ENCODE results near the gene EML4. TPM values are rescaled to one million over a fixed set of nuclear protein-coding genes. Genes with fewer than 3 reads are reported as not detected.

EML4 gene
- total RNA-seq, 1 donor from 2014 or later: 95.8 TPM

- H3K4me1 Mint-ChIP-seq: peaks cover 69% of the 10 kb centered on the region
- TF ChIP-seq CTCF (IDR thresholded peaks at IDR 0.05): no peak
- ChIA-PET CTCF (interaction anchor here (0.7 to 4.6 kb wide), 5 partner anchors 17 to 330 kb away, joined by 3 to 32 read pairs (median 4); no protein-coding TSS in a partner anchor), POLR2A (no interaction called here)
- DNase-seq (no peak), ATAC-seq (ENCODE audit: low read depth) (no peak)
- no peaks in the 10 kb centered on the region for H3K9me3 Mint-ChIP-seq
- H3K4me3 Mint-ChIP-seq: no peak overlapping the region
- H3K27me3 Mint-ChIP-seq: no peaks in the 10 kb centered on the region
- peak overlapping the region; percentile 59 for H3K27ac Mint-ChIP-seq
- intact Hi-C loops (cut with micrococcal nuclease): loop anchor here (10.0 kb wide), 1 partner anchor 244 kb away; no protein-coding TSS in a partner anchor
- H3K36me3 Mint-ChIP-seq (ENCODE audit: low read depth): peaks cover 24% of the 10 kb centered on the region
Observed at GRCh38 chr2:42199002-42199401, 29.8 kb downstream of the EML4 start.

GRCh38 chr2:42199626-42200025, 30.5 kb downstream of the EML4 start:
- CTCF ChIA-PET: interaction anchor here (0.9 to 4.6 kb wide), 4 partner anchors 103 to 331 kb away, joined by 3 to 32 read pairs (median 5); no protein-coding TSS in a partner anchor
- no peak for DNase-seq
- ATAC-seq (ENCODE audit: low read depth): no peak
- peak overlapping the region; percentile 2 for H3K27ac Mint-ChIP-seq
- H3K9me3 Mint-ChIP-seq: no peaks in the 10 kb centered on the region
- no peak for TF ChIP-seq CTCF (IDR thresholded peaks at IDR 0.05)
- POLR2A ChIA-PET: no interaction called here
- H3K4me1 Mint-ChIP-seq: peaks cover 68% of the 10 kb centered on the region
- no peaks in the 10 kb centered on the region for H3K27me3 Mint-ChIP-seq
- no peak overlapping the region for H3K4me3 Mint-ChIP-seq
- peaks cover 21% of the 10 kb centered on the region for H3K36me3 Mint-ChIP-seq (ENCODE audit: low read depth)
- intact Hi-C loops (cut with micrococcal nuclease): loop anchor here (10.0 kb wide), 1 partner anchor 245 kb away; no protein-coding TSS in a partner anchor

- H3K9me3 Mint-ChIP-seq: no peaks in the 10 kb centered on the region
- no peak for ATAC-seq (ENCODE audit: low read depth)
- no peak overlapping the region for H3K4me3 Mint-ChIP-seq
- H3K36me3 Mint-ChIP-seq (ENCODE audit: low read depth): peaks cover 17% of the 10 kb centered on the region
- ChIA-PET POLR2A (no interaction called here), CTCF (interaction anchor here (1.6 to 4.6 kb wide), 3 partner anchors 105 to 331 kb away, joined by 5 to 32 read pairs (median 7); no protein-coding TSS in a partner anchor)
- H3K4me1 Mint-ChIP-seq: peaks cover 73% of the 10 kb centered on the region
- TF ChIP-seq CTCF (IDR thresholded peaks at IDR 0.05): no peak
- intact Hi-C loops (cut with micrococcal nuclease): no loop called here
- no peak for DNase-seq
- no peaks in the 10 kb centered on the region for H3K27me3 Mint-ChIP-seq
- peak overlapping the region; percentile 36 for H3K27ac Mint-ChIP-seq
Observed at GRCh38 chr2:42200926-42201855, 32.0 kb downstream of the EML4 start.

- peaks cover 12% of the 10 kb centered on the region for H3K36me3 Mint-ChIP-seq (ENCODE audit: low read depth)
- DNase-seq: no peak
- POLR2A ChIA-PET: no interaction called here
- H3K27ac Mint-ChIP-seq: no peak overlapping the region
- no peaks in the 10 kb centered on the region for H3K27me3 Mint-ChIP-seq
- peaks cover 67% of the 10 kb centered on the region for H3K4me1 Mint-ChIP-seq
- no peaks in the 10 kb centered on the region for H3K9me3 Mint-ChIP-seq
- no peak for ATAC-seq (ENCODE audit: low read depth)
- intact Hi-C loops (cut with micrococcal nuclease): no loop called here
- CTCF ChIA-PET: no interaction called here
- H3K4me3 Mint-ChIP-seq: no peak overlapping the region
- no peak for TF ChIP-seq CTCF (IDR thresholded peaks at IDR 0.05)
Observed at GRCh38 chr2:42202634-42203008, 33.5 kb downstream of the EML4 start.

- CTCF ChIA-PET: interaction anchor here (1.7 to 2.0 kb wide), 2 partner anchors 108 to 116 kb away, joined by 8 to 10 read pairs; no protein-coding TSS in a partner anchor
- no peak for ATAC-seq (ENCODE audit: low read depth)
- Mint-ChIP-seq H3K4me1 (peaks cover 60% of the 10 kb centered on the region), H3K27ac (no peak overlapping the region), H3K4me3 (no peak overlapping the region), H3K27me3 (no peaks in the 10 kb centered on the region), H3K9me3 (no peaks in the 10 kb centered on the region), H3K36me3 (ENCODE audit: low read depth) (peaks cover 16% of the 10 kb centered on the region)
- TF ChIP-seq CTCF (IDR thresholded peaks at IDR 0.05): no peak
- intact Hi-C loops (cut with micrococcal nuclease): no loop called here
- DNase-seq: no peak
- POLR2A ChIA-PET: no interaction called here
Observed at GRCh38 chr2:42203792-42204191, 34.6 kb downstream of the EML4 start.

Data from activated B cell treated with CpG ODN at 0.5 μM for 24 hours (primary cell).